Bronchial epithelial cell (primary cell): ENCODE results near the gene ARID5B. TPM values are rescaled to one million over a fixed set of nuclear protein-coding genes. Genes with fewer than 3 reads are reported as not detected.

Experiments used
- DNase-seq: peaks from one replicate; pipeline ENCODE4 v3.0.0-alpha.2; 2010; ENCODE audit warnings: low read depth
- FAIRE-seq: peaks from 2 replicates; lab custom pipeline; 2011; peaks lifted over from hg19 to GRCh38; lab: Jason Lieb, UNC
- H3K27me3 ChIP-seq: 2 replicates; pipeline ENCODE4 v1.5.1; 2011; ENCODE audit warnings: low read length; ENCODE audit not compliant: control insufficient read depth, insufficient read depth
- H3K36me3 ChIP-seq: 2 replicates; pipeline ENCODE4 v1.5.1; 2011; ENCODE audit warnings: low read length; ENCODE audit not compliant: control insufficient read depth, insufficient read depth
- H3K4me3 ChIP-seq: 2 replicates; pipeline ENCODE4 v1.5.1; 2011; ENCODE audit warnings: mild to moderate bottlenecking, low read depth, low read length, control low read depth
- CTCF ChIP-seq: IDR thresholded peaks from 2 replicates; pipeline ENCODE4 v1.5.1; 2011; ENCODE audit warnings: mild to moderate bottlenecking, moderate library complexity, low read length, control low read depth, inconsistent platforms; ENCODE audit not compliant: insufficient read depth, severe bottlenecking
- total RNA-seq: library from RNA; depleted of rRNA; stranded (reverse); fragments of >200 nt; gene quantifications from 2 replicates; pipeline ENCODE4 v1.2.1, GENCODE V29; 2014

ARID5B gene
- total RNA-seq, 1 donor from 2014 or later = 7.1 TPM

GRCh38 chr10:62085404-62085803 lies 183.9 kb downstream of the ARID5B start:
- no peaks in the 10 kb centered on the region for H3K27me3 ChIP-seq
- no peak for FAIRE-seq
- no peak for TF ChIP-seq CTCF
- peaks cover 11% of the 10 kb centered on the region for H3K36me3 ChIP-seq
- no peak for DNase-seq
- H3K4me3 ChIP-seq = no peak overlapping the region

- TF ChIP-seq CTCF = no peak
- Histone ChIP-seq H3K36me3 (peaks cover 11% of the 10 kb centered on the region), H3K4me3 (no peak overlapping the region), H3K27me3 (no peaks in the 10 kb centered on the region)
- no peak for FAIRE-seq
- no peak for DNase-seq
These were observed 184.3 kb downstream of the ARID5B start for GRCh38 chr10:62085821-62086220.

- DNase-seq = no peak
- FAIRE-seq = no peak
- TF ChIP-seq CTCF = no peak
- no peaks in the 10 kb centered on the region for H3K27me3 ChIP-seq
- H3K36me3 ChIP-seq = peaks cover 20% of the 10 kb centered on the region
- no peak overlapping the region for H3K4me3 ChIP-seq
These were observed 185.8 kb downstream of the ARID5B start for GRCh38 chr10:62087329-62087728.

- Histone ChIP-seq H3K4me3 (no peak overlapping the region), H3K27me3 (no peaks in the 10 kb centered on the region), H3K36me3 (peaks cover 20% of the 10 kb centered on the region)
- no peak for FAIRE-seq
- DNase-seq = no peak
- TF ChIP-seq CTCF = no peak
These were observed 187.3 kb downstream of the ARID5B start for GRCh38 chr10:62088786-62089185.

GRCh38 chr10:62092301-62093030 lies 191.0 kb downstream of the ARID5B start:
- FAIRE-seq (no peak), DNase-seq (no peak)
- no peaks in the 10 kb centered on the region for H3K27me3 ChIP-seq
- TF ChIP-seq CTCF = no peak
- peaks cover 13% of the 10 kb centered on the region for H3K36me3 ChIP-seq
- H3K4me3 ChIP-seq = no peak overlapping the region

GRCh38 chr10:62093863-62094291 lies 192.4 kb downstream of the ARID5B start:
- peak; percentile 47 for DNase-seq
- no peak for FAIRE-seq
- peaks cover 11% of the 10 kb centered on the region for H3K36me3 ChIP-seq

More at GRCh38 chr10:62093863-62094291, 192.4 kb downstream of the ARID5B start:
- Histone ChIP-seq H3K27me3 (no peaks in the 10 kb centered on the region), H3K4me3 (no peak overlapping the region)
- no peak for TF ChIP-seq CTCF
